Measurements from ENCODE around the gene MRPL2.

- TF ChIP-seq CTCF (IDR thresholded peaks at IDR 0.05 in 2 of 3, conservative IDR thresholded peaks at IDR 0.05 in 1 of 3; ENCODE audit: borderline replicate concordance in 1 of 3, insufficient read depth in 1 of 3, low read depth in 2 of 3, low read length in 2 of 3) (no peak), FOSL1 (IDR thresholded peaks at IDR 0.05; ENCODE audit: low read depth) (no peak)
Observed at GRCh38 chr6:43045371-43045930, 13.8 kb downstream of the MRPL2 start.

All from HCT116 (cell line).